SK-N-SH (cell line): ENCODE results near the gene DGKH. TPM values are rescaled to one million over a fixed set of nuclear protein-coding genes. Genes with fewer than 3 reads are reported as not detected.

Experiments used
- CTCF ChIA-PET: fragments of 300-600, 350-600 bp; formaldehyde crosslinking; extraction: SDS; loops from one replicate; lab custom pipeline; 2021; lab: Yijun Ruan, JAX
- POLR2A ChIA-PET: fragments of 350-600 bp; sonication (Branson Sonifier 250); formaldehyde crosslinking; extraction: SDS; loops from one replicate; lab custom pipeline; 2020; ENCODE audit warnings: antibody characterized with exemption, inconsistent platforms; lab: Yijun Ruan, JAX
- DNase-seq: peaks from one replicate; pipeline ENCODE4 v3.0.0; 2012
- H2AFZ ChIP-seq: fragments of 200-600 bp; sonication (generic); 2 replicates; pipeline ENCODE4 v1.8.1; 2016; ENCODE audit warnings: antibody characterized with exemption, mild to moderate bottlenecking, low read depth
- H3F3A ChIP-seq: fragments of 200-600 bp; sonication (generic); replicated peaks from 2 replicates; pipeline ENCODE3; 2016; ENCODE audit warnings: antibody characterized with exemption, mild to moderate bottlenecking; ENCODE audit not compliant: insufficient read depth
- H3K27ac ChIP-seq, 2 experiments: fragments of 200-500 bp in 1 of 2; fragments of 200-600 bp in 1 of 2; sonication (Bioruptor generic) in 1 of 2; sonication (generic), shearing (Covaris generic) in 1 of 2; 2 replicates each; pipeline versions ENCODE4 v1.5.1 to v1.6.1; 2014 to 2016; ENCODE audit warnings: low read depth in 2 of 2, inconsistent platforms in 1 of 2, low read length in 1 of 2, mild to moderate bottlenecking in 1 of 2, mixed read lengths in 1 of 2
- H3K27me3 ChIP-seq: fragments of 200-600 bp; sonication (generic), shearing (Covaris generic); 2 replicates; pipeline ENCODE4 v1.6.1; 2016; ENCODE audit warnings: mixed run types; ENCODE audit not compliant: insufficient read depth
- H3K36me3 ChIP-seq, 2 experiments: fragments of 200-500 bp in 1 of 2; fragments of 200-600 bp in 1 of 2; sonication (Bioruptor generic) in 1 of 2; sonication (generic) in 1 of 2; replicated peaks in 1 of 2; 2 replicates each; pipeline versions ENCODE3 to v1.5.1; 2014 to 2016; ENCODE audit warnings: low read length in 1 of 2, mild to moderate bottlenecking in 1 of 2; ENCODE audit not compliant: insufficient read depth in 2 of 2, control insufficient read depth in 1 of 2
- H3K4me1 ChIP-seq, 2 experiments: fragments of 200-500 bp in 1 of 2; fragments of 200-600 bp in 1 of 2; sonication (Bioruptor generic) in 1 of 2; sonication (generic), shearing (Covaris generic) in 1 of 2; 2 replicates each; pipeline versions ENCODE4 v1.5.1 to v1.6.1; 2014 to 2016; ENCODE audit warnings: low read depth in 1 of 2, low read length in 1 of 2, mixed run types in 1 of 2; ENCODE audit not compliant: insufficient read depth in 2 of 2, control insufficient read depth in 1 of 2
- H3K4me2 ChIP-seq: fragments of 200-600 bp; sonication (generic), shearing (Covaris generic); 2 replicates; pipeline ENCODE4 v1.6.1; 2017; ENCODE audit warnings: mixed run types
- H3K4me3 ChIP-seq, 2 experiments: fragments of 200-500 bp in 1 of 2; fragments of 200-600 bp in 1 of 2; sonication (Bioruptor generic) in 1 of 2; sonication (generic), shearing (Covaris generic) in 1 of 2; 2 replicates each; pipeline versions ENCODE4 v1.5.1 to v1.8.1; 2014 to 2016; ENCODE audit warnings: low read depth in 2 of 2, inconsistent platforms in 1 of 2, low read length in 1 of 2, mild to moderate bottlenecking in 1 of 2, mixed read lengths in 1 of 2, moderate library complexity in 1 of 2
- H3K79me2 ChIP-seq: fragments of 200-600 bp; sonication (generic); 2 replicates; pipeline ENCODE4 v1.8.1; 2017; ENCODE audit warnings: mild to moderate bottlenecking; ENCODE audit not compliant: insufficient read depth
- H3K9ac ChIP-seq: fragments of 200-600 bp; sonication (generic); 2 replicates; pipeline ENCODE4 v1.6.1; 2017; ENCODE audit warnings: mixed run types
- H3K9me2 ChIP-seq: fragments of 200-600 bp; sonication (generic); 2 replicates; pipeline ENCODE4 v1.6.1; 2017; ENCODE audit warnings: mixed run types
- H3K9me3 ChIP-seq: fragments of 200-600 bp; sonication (generic); 2 replicates; pipeline ENCODE4 v1.6.1; 2017; ENCODE audit warnings: mixed run types, mild to moderate bottlenecking, moderate library complexity
- H4K20me1 ChIP-seq: fragments of 200-600 bp; sonication (generic); 2 replicates; pipeline ENCODE4 v1.6.1; 2017; ENCODE audit warnings: mild to moderate bottlenecking, mixed run types; ENCODE audit not compliant: insufficient read depth
- CHD2 ChIP-seq: fragments of 150-350 bp; IDR thresholded peaks from 2 replicates; pipeline ENCODE4 v1.6.1; 2018; ENCODE audit warnings: low read length; ENCODE audit not compliant: partially characterized antibody
- CTCF ChIP-seq: fragments of 200-600 bp; sonication (generic); IDR thresholded peaks from 2 replicates; pipeline ENCODE4 v1.6.1; 2017; ENCODE audit warnings: antibody characterized with exemption, mild to moderate bottlenecking, moderate library complexity
- ELF1 ChIP-seq: IDR thresholded peaks from 2 replicates; pipeline ENCODE4 v1.4.0; 2012
- FOXJ3 ChIP-seq: sonication (generic); formaldehyde crosslinking; IDR thresholded peaks from 2 replicates; pipeline ENCODE4 v1.5.1; 2020; ENCODE audit warnings: mild to moderate bottlenecking, missing genetic modification reagents
- FOXM1 ChIP-seq: IDR thresholded peaks from 2 replicates; pipeline ENCODE4 v1.4.0; 2012; ENCODE audit warnings: low read depth, mild to moderate bottlenecking
- GABPA ChIP-seq: IDR thresholded peaks from 2 replicates; pipeline ENCODE4 v1.4.0; 2012; ENCODE audit warnings: low read depth, mild to moderate bottlenecking
- GATA2 ChIP-seq: sonication (generic); formaldehyde crosslinking; IDR thresholded peaks from 2 replicates; pipeline ENCODE4 v1.5.0; 2020; ENCODE audit warnings: mild to moderate bottlenecking, missing genetic modification reagents
- JUND ChIP-seq: IDR thresholded peaks from 2 replicates; pipeline ENCODE4 v1.4.0; 2012
- MEF2A ChIP-seq: IDR thresholded peaks from 2 replicates; pipeline ENCODE4 v1.4.0; 2012; ENCODE audit warnings: low read depth, borderline replicate concordance
- NRF1 ChIP-seq: IDR thresholded peaks from 2 replicates; pipeline ENCODE4 v1.6.1; 2012; ENCODE audit warnings: low read depth, mild to moderate bottlenecking, low read length
- PBX3 ChIP-seq: IDR thresholded peaks from 2 replicates; pipeline ENCODE4; 2012
- RAD21 ChIP-seq: IDR thresholded peaks from 2 replicates; pipeline ENCODE4 v1.6.1; 2012; ENCODE audit warnings: mild to moderate bottlenecking, low read length
- RCOR1 ChIP-seq: fragments of 150-350 bp; IDR thresholded peaks from 2 replicates; pipeline ENCODE4 v1.6.1; 2017; ENCODE audit warnings: antibody characterized with exemption, low read length
- RFX5 ChIP-seq: IDR thresholded peaks from 2 replicates; pipeline ENCODE4 v1.6.1; 2012; ENCODE audit warnings: mild to moderate bottlenecking, improper control_type of control experiment, low read length
- RXRA ChIP-seq: IDR thresholded peaks from 2 replicates; pipeline ENCODE4 v1.4.0; 2012; ENCODE audit warnings: low read depth, mild to moderate bottlenecking, borderline replicate concordance
- SMC3 ChIP-seq: IDR thresholded peaks from 2 replicates; pipeline ENCODE4 v1.6.1; 2012; ENCODE audit warnings: low read depth, low read length, improper control_type of control experiment
- TAF1 ChIP-seq: IDR thresholded peaks from 2 replicates; pipeline ENCODE4 v1.6.1; 2012; ENCODE audit warnings: low read depth, mild to moderate bottlenecking, low read length, moderate library complexity, borderline replicate concordance
- TCF12 ChIP-seq: IDR thresholded peaks from 2 replicates; pipeline ENCODE4 v1.4.0; 2012
- TEAD4 ChIP-seq: IDR thresholded peaks from 2 replicates; pipeline ENCODE4 v1.4.0; 2012; ENCODE audit warnings: mild to moderate bottlenecking, borderline replicate concordance; ENCODE audit not compliant: insufficient read depth
- USF1 ChIP-seq: IDR thresholded peaks from 2 replicates; pipeline ENCODE4 v1.4.0; 2012; ENCODE audit warnings: low read depth, borderline replicate concordance
- USF2 ChIP-seq: fragments of 150-350 bp; IDR thresholded peaks from 2 replicates; pipeline ENCODE4 v1.6.1; 2017; ENCODE audit warnings: antibody characterized with exemption, low read length, low read depth, borderline replicate concordance
- WGBS: methylation state at CpG from one replicate; pipeline ENCODE4 v1.1.6; 2017; ENCODE audit warnings: low lambda C conversion rate; 5-methylcytosine and 5-hydroxymethylcytosine counted together
- polyA plus RNA-seq, 3 experiments: library from polyadenylated mRNA; depleted of rRNA; stranded (reverse); fragments of >200 nt; gene quantifications; 2 replicates each; pipeline ENCODE4 v1.2.3, GENCODE V29; 2012
- TF ChIP-seq, protein P1 (sequence below): IDR thresholded peaks from 2 replicates; pipeline ENCODE4 v1.4.0; 2012; ENCODE audit warnings: low read depth, borderline replicate concordance

The DGKH gene
- polyA plus RNA-seq, 1 of the 3 experiments (the other 2 are of a cell fraction), result 2.5 TPM

- Histone ChIP-seq H4K20me1 (no peaks in the 10 kb centered on the region), H3K4me2 (no peak overlapping the region), H3K27ac (no peak overlapping the region), H3F3A (no peaks in the 10 kb centered on the region), H3K4me3 (no peak overlapping the region), H3K9me3 (no peaks in the 10 kb centered on the region), H3K4me1 (no peaks in the 10 kb centered on the region), H3K27me3 (no peaks in the 10 kb centered on the region), H3K9ac (no peak overlapping the region), H3K9me2 (no peaks in the 10 kb centered on the region), H3K79me2 (no peaks in the 10 kb centered on the region), H2AFZ (no peak overlapping the region), H3K36me3 (peaks cover 33 to 40% of the 10 kb centered on the region in 2 experiments)
- POLR2A ChIA-PET, result no interaction called here
- TF ChIP-seq GABPA (no peak), FOXJ3 (CRISPR knock-in tag) (no peak), ELF1 (no peak), RAD21 (peak; percentile 74), USF2 (no peak), USF1 (no peak), TAF1 (no peak), CTCF (peak; percentile 67), GATA2 (no peak), SMC3 (peak; percentile 36; the same call in 1 of the 2 replicates)
- DNase-seq, result peak; percentile 9
- WGBS, result 78% methylated on average over 6 of the region's 6 CpGs
- CTCF ChIA-PET, result interaction anchor here (0.6 to 1.5 kb wide), 15 partner anchors 10 to 665 kb away, joined by 3 to 7 read pairs (median 3); no protein-coding TSS in a partner anchor
Observed at GRCh38 chr13:42215578-42216421, 167.4 kb downstream of the DGKH start.

GRCh38 chr13:42216422-42216735, 167.9 kb downstream of the DGKH start:
- Histone ChIP-seq H2AFZ (no peak overlapping the region), H3K36me3 (peaks cover 36 to 38% of the 10 kb centered on the region in 2 experiments), H3K9me2 (no peaks in the 10 kb centered on the region), H3K4me1 (no peaks in the 10 kb centered on the region), H3K27ac (no peak overlapping the region), H3K9me3 (no peaks in the 10 kb centered on the region), H4K20me1 (no peaks in the 10 kb centered on the region), H3K79me2 (no peaks in the 10 kb centered on the region), H3K9ac (no peak overlapping the region), H3F3A (no peaks in the 10 kb centered on the region), H3K4me3 (no peak overlapping the region), H3K27me3 (no peaks in the 10 kb centered on the region), H3K4me2 (no peak overlapping the region)
- 88% methylated on average over 1 of the region's 1 CpG for WGBS
- DNase-seq, result no peak
- CTCF ChIA-PET, result interaction anchor here (0.6 to 1.5 kb wide), 13 partner anchors 9 to 548 kb away, joined by 3 to 7 read pairs (median 3); no protein-coding TSS in a partner anchor
- POLR2A ChIA-PET, result no interaction called here
- TF ChIP-seq JUND, result no peak
- TF ChIP-seq CHD2, result no peak
- TF ChIP-seq RFX5, result no peak
- TF ChIP-seq TAF1, result no peak
- no peak for TF ChIP-seq FOXM1
- no peak for TF ChIP-seq PBX3
- TF ChIP-seq RCOR1, result no peak
- TF ChIP-seq TEAD4, result no peak
- no peak for TF ChIP-seq ELF1
- TF ChIP-seq, protein P1, sequence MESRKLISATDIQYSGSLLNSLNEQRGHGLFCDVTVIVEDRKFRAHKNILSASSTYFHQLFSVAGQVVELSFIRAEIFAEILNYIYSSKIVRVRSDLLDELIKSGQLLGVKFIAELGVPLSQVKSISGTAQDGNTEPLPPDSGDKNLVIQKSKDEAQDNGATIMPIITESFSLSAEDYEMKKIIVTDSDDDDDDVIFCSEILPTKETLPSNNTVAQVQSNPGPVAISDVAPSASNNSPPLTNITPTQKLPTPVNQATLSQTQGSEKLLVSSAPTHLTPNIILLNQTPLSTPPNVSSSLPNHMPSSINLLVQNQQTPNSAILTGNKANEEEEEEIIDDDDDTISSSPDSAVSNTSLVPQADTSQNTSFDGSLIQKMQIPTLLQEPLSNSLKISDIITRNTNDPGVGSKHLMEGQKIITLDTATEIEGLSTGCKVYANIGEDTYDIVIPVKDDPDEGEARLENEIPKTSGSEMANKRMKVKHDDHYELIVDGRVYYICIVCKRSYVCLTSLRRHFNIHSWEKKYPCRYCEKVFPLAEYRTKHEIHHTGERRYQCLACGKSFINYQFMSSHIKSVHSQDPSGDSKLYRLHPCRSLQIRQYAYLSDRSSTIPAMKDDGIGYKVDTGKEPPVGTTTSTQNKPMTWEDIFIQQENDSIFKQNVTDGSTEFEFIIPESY, result no peak
- no peak for TF ChIP-seq RXRA
- no peak for TF ChIP-seq GABPA
- no peak for TF ChIP-seq RAD21
- TF ChIP-seq NRF1, result no peak
- TF ChIP-seq TCF12, result no peak
- TF ChIP-seq MEF2A, result no peak
